Activated naive CD4-positive, alpha-beta T cell treated with anti-CD3 and anti-CD28 coated beads, Interleukin-2, amount 10 ng/mL, durations not matched to agents 7 days and 5 days (primary cell): ENCODE measurements around the gene SSH3.

Experiments used
- CTCF ChIA-PET: fragments of 350-600 bp; sonication (Branson Sonifier 250); formaldehyde crosslinking; loops from one replicate; lab custom pipeline; 2021; ENCODE audit warnings: antibody characterized with exemption; lab: Charles Lee
- DNase-seq: peaks from one replicate; pipeline ENCODE4 v3.0.0-alpha.2; 2020
- H3K27ac Mint-ChIP-seq: one replicate; pipeline ENCODE4 v1.8.0; 2021; ENCODE audit warnings: mild to moderate bottlenecking, moderate library complexity, mixed read lengths
- H3K27me3 Mint-ChIP-seq: one replicate; pipeline ENCODE4 v1.8.0; 2021; ENCODE audit warnings: mild to moderate bottlenecking, mixed read lengths
- H3K36me3 Mint-ChIP-seq: one replicate; pipeline ENCODE4 v1.8.0; 2021; ENCODE audit warnings: mixed read lengths
- H3K4me1 Mint-ChIP-seq: one replicate; pipeline ENCODE4 v1.8.0; 2021; ENCODE audit warnings: mixed read lengths
- H3K4me3 Mint-ChIP-seq: one replicate; pipeline ENCODE4 v1.8.0; 2021; ENCODE audit warnings: mild to moderate bottlenecking, moderate library complexity, mixed read lengths
- H3K9me3 Mint-ChIP-seq: one replicate; pipeline ENCODE4 v1.8.0; 2021; ENCODE audit warnings: mixed read lengths

The SSH3 gene

GRCh38 chr11:67264877-67265632 is 38.3 kb upstream of the SSH3 start:
- Mint-ChIP-seq H3K4me3 (peak overlapping the region; percentile 75), H3K27me3 (peaks cover 10% of the 10 kb centered on the region), H3K9me3 (no peaks in the 10 kb centered on the region), H3K4me1 (peaks cover 62% of the 10 kb centered on the region), H3K27ac (peak overlapping the region; percentile 78), H3K36me3 (peaks cover 28% of the 10 kb centered on the region)
- CTCF ChIA-PET: interaction anchor here (0.7 to 4.9 kb wide), 10 partner anchors 12 to 117 kb away, joined by 3 to 117 read pairs (median 5); partner anchors contain the start of gene SSH3
- peak; percentile 23 for DNase-seq

GRCh38 chr11:67265633-67266448 is 37.5 kb upstream of the SSH3 start:
- H3K4me1 Mint-ChIP-seq: peaks cover 67% of the 10 kb centered on the region
- no peaks in the 10 kb centered on the region for H3K9me3 Mint-ChIP-seq
- H3K27ac Mint-ChIP-seq: peak overlapping the region; percentile 79
- H3K36me3 Mint-ChIP-seq: peaks cover 36% of the 10 kb centered on the region
- DNase-seq: peak; percentile 79
- CTCF ChIA-PET: interaction anchor here (0.7 to 4.9 kb wide), 12 partner anchors 12 to 116 kb away, joined by 3 to 117 read pairs (median 5); no protein-coding TSS in a partner anchor
- peaks cover 10% of the 10 kb centered on the region for H3K27me3 Mint-ChIP-seq
- H3K4me3 Mint-ChIP-seq: peak overlapping the region; percentile 75

DNA sequence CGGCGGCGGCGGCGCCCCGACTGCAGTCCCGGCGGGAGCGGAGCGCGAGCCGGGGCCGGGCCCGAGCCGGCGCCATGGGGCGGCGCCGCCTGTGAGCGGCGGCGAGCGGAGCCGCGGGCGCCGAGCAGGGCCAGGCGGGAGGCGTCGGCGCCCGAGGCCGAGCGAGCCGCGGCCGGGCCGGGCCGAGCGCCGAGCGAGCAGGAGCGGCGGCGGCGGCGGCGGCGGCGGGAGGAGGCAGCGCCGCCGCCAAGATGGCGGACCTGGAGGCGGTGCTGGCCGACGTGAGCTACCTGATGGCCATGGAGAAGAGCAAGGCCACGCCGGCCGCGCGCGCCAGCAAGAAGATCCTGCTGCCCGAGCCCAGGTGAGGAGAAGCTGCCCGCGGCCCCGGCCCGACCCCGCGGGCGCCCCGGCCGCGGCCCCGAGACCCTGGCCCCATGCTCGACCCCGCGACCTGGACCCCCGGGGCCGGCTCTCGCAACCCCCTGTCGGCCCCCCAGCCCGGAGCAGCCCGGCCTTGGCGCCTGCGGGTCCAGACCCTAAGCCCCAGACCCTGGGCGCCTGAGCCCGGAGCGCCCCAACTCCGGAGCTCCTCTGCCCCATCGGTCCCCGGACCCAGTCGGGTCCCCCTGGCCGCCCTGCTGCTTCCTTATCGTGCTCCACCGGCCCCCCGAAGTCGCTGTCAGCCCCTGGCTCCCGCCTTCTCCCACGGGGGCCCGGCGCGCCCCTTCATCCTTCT is 36.7 kb upstream of the SSH3 start, which contains the start of gene GRK2:
Gene GRK2, plus strand, starts transcription at position 25 of the 739 bp plus-strand sequence. Its CDS starts 227 bp downstream, at position 252.
- peak; percentile 59 for DNase-seq
- H3K9me3 Mint-ChIP-seq: no peaks in the 10 kb centered on the region
- H3K4me1 Mint-ChIP-seq: peaks cover 70% of the 10 kb centered on the region
- H3K27me3 Mint-ChIP-seq: peaks cover 3% of the 10 kb centered on the region
- peak within 1 kb of the TSS; percentile 96 for H3K4me3 Mint-ChIP-seq
- H3K36me3 Mint-ChIP-seq: peaks cover 43% of the 10 kb centered on the region
- CTCF ChIA-PET: interaction anchor here (1.0 to 2.5 kb wide), 4 partner anchors 11 to 79 kb away, joined by 4 to 15 read pairs (median 8); no protein-coding TSS in a partner anchor
- peak within 1 kb of the TSS; percentile 98 for H3K27ac Mint-ChIP-seq

DNA sequence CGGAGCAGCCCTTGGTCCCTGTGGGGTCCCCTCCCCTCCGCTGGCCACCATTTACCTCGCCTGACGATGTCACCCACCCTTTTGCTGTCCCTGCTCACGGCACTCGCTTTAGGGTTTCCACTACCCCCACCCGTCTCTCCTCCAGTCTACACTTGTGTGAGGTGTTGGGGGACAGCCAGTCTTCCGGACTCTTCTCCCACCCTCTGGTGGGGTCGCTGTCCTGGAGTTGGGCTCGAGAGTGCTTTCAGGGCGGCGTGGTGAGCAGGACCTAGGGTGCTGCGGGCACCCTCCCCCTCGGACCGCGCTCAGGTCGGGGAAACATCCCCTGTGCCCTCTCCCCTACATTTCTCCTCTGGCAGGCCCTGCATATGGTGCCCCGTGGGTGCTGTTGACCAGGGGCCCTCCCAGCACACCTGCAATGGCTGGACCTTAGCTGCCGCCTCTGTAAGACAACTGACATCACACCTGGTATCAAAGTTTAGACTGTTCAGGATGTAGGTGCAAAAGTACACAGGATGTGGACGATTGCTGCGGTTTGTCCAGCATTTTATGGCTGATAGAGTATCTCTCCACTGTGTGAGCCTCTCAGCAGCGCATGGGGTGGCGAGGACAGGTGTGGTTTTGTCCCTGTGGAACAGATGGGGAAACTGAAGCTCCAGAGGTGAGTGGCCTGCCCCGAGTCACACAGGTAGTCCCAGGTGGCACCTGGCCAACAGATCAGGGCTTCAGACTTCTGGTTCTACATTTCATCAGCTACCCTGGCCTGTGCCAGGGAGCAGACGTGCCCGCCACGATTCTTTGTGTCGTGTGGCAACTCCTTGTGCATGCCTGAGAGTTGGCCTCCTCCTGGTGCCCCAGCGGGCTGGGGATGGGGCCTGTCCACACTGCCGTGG is 35.9 kb upstream of the SSH3 start:
- Mint-ChIP-seq H3K4me1 (peaks cover 71% of the 10 kb centered on the region), H3K27ac (peak overlapping the region; percentile 98), H3K36me3 (peaks cover 51% of the 10 kb centered on the region), H3K4me3 (peak overlapping the region; percentile 96), H3K9me3 (no peaks in the 10 kb centered on the region), H3K27me3 (no peaks in the 10 kb centered on the region)
- CTCF ChIA-PET: interaction anchor here (0.7 to 2.5 kb wide), 8 partner anchors 10 to 116 kb away, joined by 3 to 15 read pairs (median 4); no protein-coding TSS in a partner anchor
- DNase-seq: peak; percentile 64

DNA sequence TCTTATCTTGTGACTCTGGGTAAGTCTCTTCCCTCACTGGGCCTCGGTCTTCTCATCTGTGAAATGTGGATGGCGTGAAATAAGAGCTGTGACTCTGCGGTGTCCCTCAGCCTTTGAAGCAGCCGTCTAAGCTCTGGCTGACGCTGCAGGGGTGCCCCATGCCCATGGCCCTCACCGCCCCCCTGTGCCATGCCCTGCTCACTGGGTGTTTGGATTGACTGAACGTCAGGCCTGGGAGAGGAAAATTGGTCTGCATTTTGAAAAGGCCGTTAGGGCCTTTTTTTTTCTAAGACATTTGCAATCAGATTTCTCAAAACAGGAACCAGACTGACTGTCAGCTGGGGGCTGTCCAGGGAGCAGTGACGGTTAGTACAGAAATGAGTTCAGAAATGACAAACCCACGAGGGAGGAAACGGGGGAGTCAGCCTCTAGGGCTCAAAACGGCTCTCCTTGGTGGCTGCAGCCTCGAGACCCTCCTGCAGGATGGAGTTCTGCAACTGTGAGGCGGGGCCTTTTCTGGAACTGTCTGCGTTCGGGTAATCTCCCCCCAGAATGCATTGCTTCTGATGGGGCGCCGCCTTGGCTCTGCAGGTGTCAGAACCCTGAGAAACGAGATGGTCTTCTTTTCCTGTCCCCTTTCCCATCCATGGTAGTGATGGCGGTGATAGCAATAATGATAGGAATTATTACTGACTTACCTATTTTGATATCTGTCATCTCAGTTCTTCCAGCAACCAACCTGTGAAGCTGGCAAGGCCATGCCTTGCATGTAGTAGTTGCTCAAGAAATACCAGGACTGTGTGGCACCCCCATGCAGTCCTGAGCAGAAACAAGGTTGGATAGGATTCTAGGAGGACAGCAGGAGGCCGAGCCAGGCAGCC is 35.0 kb upstream of the SSH3 start:
- H3K4me3 Mint-ChIP-seq: peak overlapping the region; percentile 96
- CTCF ChIA-PET: interaction anchor here (0.7 to 2.5 kb wide), 7 partner anchors 9 to 115 kb away, joined by 3 to 15 read pairs (median 4); no protein-coding TSS in a partner anchor
- peaks cover 56% of the 10 kb centered on the region for H3K36me3 Mint-ChIP-seq
- H3K27me3 Mint-ChIP-seq: no peaks in the 10 kb centered on the region
- H3K4me1 Mint-ChIP-seq: peaks cover 71% of the 10 kb centered on the region
- no peaks in the 10 kb centered on the region for H3K9me3 Mint-ChIP-seq
- H3K27ac Mint-ChIP-seq: peak overlapping the region; percentile 98
- DNase-seq: peak; percentile 77

DNA sequence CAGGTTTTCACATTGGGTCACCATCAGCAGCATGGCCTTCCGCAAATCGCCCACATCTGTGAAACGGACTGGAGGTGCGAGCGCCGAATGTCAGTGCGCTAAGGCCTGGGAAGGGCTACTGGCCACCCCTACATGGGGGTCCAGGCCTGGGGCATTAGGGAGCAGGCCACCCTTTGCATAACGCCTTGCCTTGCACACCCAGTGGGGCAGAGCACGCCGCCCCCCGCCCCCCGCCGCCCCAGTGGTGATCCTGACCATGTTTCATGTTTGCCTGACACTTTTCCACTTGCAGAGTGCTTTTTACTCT is 34.4 kb upstream of the SSH3 start:
- Mint-ChIP-seq H3K4me1 (peaks cover 73% of the 10 kb centered on the region), H3K27me3 (no peaks in the 10 kb centered on the region), H3K27ac (peak overlapping the region; percentile 98), H3K9me3 (no peaks in the 10 kb centered on the region), H3K4me3 (peak overlapping the region; percentile 96), H3K36me3 (peaks cover 56% of the 10 kb centered on the region)
- peak; percentile 19 for DNase-seq
- CTCF ChIA-PET: interaction anchor here (0.9 to 3.3 kb wide), 5 partner anchors 9 to 48 kb away, joined by 3 to 22 read pairs (median 8); no protein-coding TSS in a partner anchor

DNA sequence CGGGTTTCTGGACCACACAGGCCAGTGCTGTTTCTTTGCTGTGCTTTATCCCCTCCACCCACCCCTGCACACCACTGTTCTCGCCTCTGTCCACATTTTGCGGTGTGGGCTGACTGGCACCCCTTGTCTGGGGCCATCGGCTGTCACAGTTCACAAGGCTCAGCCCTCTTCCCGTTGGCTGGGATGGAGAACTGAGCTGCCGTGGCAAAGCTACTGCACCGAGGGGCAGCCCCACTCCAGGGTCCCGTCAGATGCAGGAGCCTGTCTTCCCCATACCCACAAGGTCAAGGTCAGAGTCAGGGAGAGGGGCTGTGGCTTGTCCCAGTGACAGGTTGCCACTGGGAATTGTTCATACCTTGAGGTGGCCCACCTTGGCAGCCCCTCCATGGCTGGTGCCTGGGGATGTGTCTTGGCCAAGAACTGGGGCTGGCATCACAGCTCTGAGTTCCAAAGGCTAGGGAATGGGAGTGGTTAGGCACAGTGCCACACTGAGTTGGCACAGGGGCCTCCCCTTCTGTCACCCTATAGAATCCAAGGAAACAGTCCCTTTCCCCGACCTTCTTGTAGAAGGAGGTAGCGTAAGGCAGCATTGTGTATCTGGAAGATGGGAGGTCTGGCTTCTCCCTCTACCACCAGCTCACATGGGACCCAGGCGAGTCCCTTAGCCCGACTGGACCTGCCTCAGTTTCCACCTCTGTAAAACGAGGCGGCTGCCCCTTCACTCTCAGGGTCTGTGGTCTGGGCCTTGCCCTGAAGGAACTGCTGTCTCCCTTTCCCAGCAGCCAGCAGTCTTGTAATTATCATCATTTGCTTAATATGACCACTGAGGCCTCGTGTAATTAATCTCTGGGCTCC is 33.7 kb upstream of the SSH3 start:
- CTCF ChIA-PET: interaction anchor here (0.5 to 3.3 kb wide), 9 partner anchors 8 to 924 kb away, joined by 3 to 22 read pairs (median 5); no protein-coding TSS in a partner anchor
- Mint-ChIP-seq H3K4me3 (peak overlapping the region; percentile 96), H3K27me3 (no peaks in the 10 kb centered on the region), H3K9me3 (no peaks in the 10 kb centered on the region), H3K4me1 (peaks cover 74% of the 10 kb centered on the region), H3K36me3 (peaks cover 58% of the 10 kb centered on the region), H3K27ac (peak overlapping the region; percentile 98)
- peak; percentile 27 for DNase-seq

GRCh38 chr11:67270256-67271204 is 32.8 kb upstream of the SSH3 start:
- Mint-ChIP-seq H3K4me1 (peaks cover 76% of the 10 kb centered on the region), H3K4me3 (peak overlapping the region; percentile 96), H3K36me3 (peaks cover 63% of the 10 kb centered on the region), H3K27ac (peak overlapping the region; percentile 98), H3K9me3 (no peaks in the 10 kb centered on the region), H3K27me3 (no peaks in the 10 kb centered on the region)
- CTCF ChIA-PET: interaction anchor here (0.5 to 3.3 kb wide), 7 partner anchors 9 to 923 kb away, joined by 3 to 22 read pairs (median 8); no protein-coding TSS in a partner anchor
- peak; percentile 59 for DNase-seq

DNA sequence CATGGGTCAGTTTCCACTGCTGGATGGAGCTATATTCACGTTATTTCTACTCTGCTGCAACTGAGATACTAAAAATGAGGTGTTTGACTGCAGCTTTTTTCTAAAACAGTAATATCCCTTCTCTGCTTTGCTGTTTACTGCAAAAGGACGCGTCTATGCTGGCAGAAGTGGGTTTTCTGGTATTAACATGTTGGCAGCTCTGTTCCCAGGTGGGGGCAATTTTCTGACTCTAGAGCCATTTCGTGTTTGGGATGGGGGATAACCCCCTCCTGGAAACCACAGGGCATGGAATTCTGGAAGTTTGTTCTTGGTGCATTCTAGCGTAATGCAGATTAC is 32.2 kb upstream of the SSH3 start:
- no peak for DNase-seq
- Mint-ChIP-seq H3K9me3 (no peaks in the 10 kb centered on the region), H3K4me3 (peak overlapping the region; percentile 96), H3K36me3 (peaks cover 70% of the 10 kb centered on the region), H3K27ac (peak overlapping the region; percentile 98), H3K27me3 (no peaks in the 10 kb centered on the region), H3K4me1 (peaks cover 76% of the 10 kb centered on the region)
- CTCF ChIA-PET: interaction anchor here (1.9 to 3.3 kb wide), 3 partner anchors 9 to 80 kb away, joined by 5 to 22 read pairs (median 11); no protein-coding TSS in a partner anchor

- Mint-ChIP-seq H3K9me3 (no peaks in the 10 kb centered on the region), H3K4me1 (peaks cover 82% of the 10 kb centered on the region), H3K36me3 (peaks cover 73% of the 10 kb centered on the region), H3K27me3 (no peaks in the 10 kb centered on the region), H3K27ac (peak overlapping the region; percentile 98), H3K4me3 (peak overlapping the region; percentile 96)
- peak; percentile 72 for DNase-seq
- CTCF ChIA-PET: interaction anchor here (0.8 to 3.3 kb wide), 4 partner anchors 10 to 46 kb away, joined by 3 to 22 read pairs (median 8); partner anchors contain the start of gene SSH3
These were observed 31.6 kb upstream of the SSH3 start for GRCh38 chr11:67271541-67272284.
